ENCODE results near the gene FAM118A.
"Not testable (repeated sequence)": the region's sequence is repeated elsewhere in the genome, so short reads cannot be mapped to it uniquely, and the experiment has no call there.

Gene FAM118A

GRCh38 chr22:45309422-45310227 lies at the start of gene FAM118A:
TSS of gene FAM118A (plus strand) at chr22:45309934. CDS start at chr22:45322380, 12,446 bp downstream.
- DNase-seq (ENCODE audit: low read depth in 2 of 2) = peak; percentile 91 to 93

GRCh38 chr22:45260395-45260759 lies 49.4 kb upstream of the FAM118A start:
- not testable (repeated sequence) for DNase-seq (ENCODE audit: low read depth in 2 of 2)

GRCh38 chr22:45261407-45262088 lies 48.2 kb upstream of the FAM118A start:
- no peak for DNase-seq (ENCODE audit: low read depth in 2 of 2)

GRCh38 chr22:45262195-45262930 lies 47.4 kb upstream of the FAM118A start:
- no peak for DNase-seq (ENCODE audit: low read depth in 2 of 2)

- DNase-seq (ENCODE audit: low read depth in 2 of 2) = no peak
Observed at GRCh38 chr22:45262931-45263462, 46.7 kb upstream of the FAM118A start.

- no peak for DNase-seq (ENCODE audit: low read depth in 2 of 2)
Observed at GRCh38 chr22:45263463-45264269, 46.1 kb upstream of the FAM118A start.

GRCh38 chr22:45265535-45265934 lies 44.2 kb upstream of the FAM118A start:
- no peak for DNase-seq (ENCODE audit: low read depth in 2 of 2)

- no peak for DNase-seq (ENCODE audit: low read depth in 2 of 2)
Observed at GRCh38 chr22:45268167-45268957, 41.4 kb upstream of the FAM118A start.

- DNase-seq (ENCODE audit: low read depth in 2 of 2) = peak; percentile 68
Observed at GRCh38 chr22:45268958-45269844, 40.5 kb upstream of the FAM118A start.

GRCh38 chr22:45270095-45271020 lies 39.4 kb upstream of the FAM118A start:
- DNase-seq (ENCODE audit: low read depth in 2 of 2) = no peak

- DNase-seq (ENCODE audit: low read depth in 2 of 2) = no peak
Observed at GRCh38 chr22:45271667-45272201, 38.0 kb upstream of the FAM118A start.

GRCh38 chr22:45272498-45272897 lies 37.2 kb upstream of the FAM118A start:
- no peak for DNase-seq (ENCODE audit: low read depth in 2 of 2)

GRCh38 chr22:45273452-45274075 lies 36.2 kb upstream of the FAM118A start:
- DNase-seq (ENCODE audit: low read depth in 2 of 2) = no peak

GRCh38 chr22:45276507-45277105 lies 33.1 kb upstream of the FAM118A start:
- DNase-seq (ENCODE audit: low read depth in 2 of 2) = no peak

GRCh38 chr22:45277720-45278119 lies 32.0 kb upstream of the FAM118A start:
- not testable (repeated sequence) for DNase-seq (ENCODE audit: low read depth in 2 of 2)

- no peak for DNase-seq (ENCODE audit: low read depth in 2 of 2)
Observed at GRCh38 chr22:45278125-45278524, 31.6 kb upstream of the FAM118A start.

- DNase-seq (ENCODE audit: low read depth in 2 of 2) = no peak
Observed at GRCh38 chr22:45280587-45280980, 29.1 kb upstream of the FAM118A start.

Data from stimulated activated CD8-positive, alpha-beta memory T cell treated with anti-CD3 and anti-CD28 coated beads, Interleukin-15, amount 100 ng/mL, for 48 hours (primary cell).